Stimulated activated CD8-positive, alpha-beta memory T cell treated with anti-CD3 and anti-CD28 coated beads, Interleukin-7, amount 100 ng/mL, for 48 hours (primary cell): ENCODE data around the gene PPP1R11.
"Not testable (repeated sequence)": the region's sequence is repeated elsewhere in the genome, so short reads cannot be mapped to it uniquely, and the experiment has no call there.

Experiments
- DNase-seq, 2 donors: peaks; one replicate each; pipeline ENCODE4 v3.0.0-alpha.2; 2020; ENCODE audit warnings: low read depth in 1 of 2; ENCODE audit errors: extremely low read depth in 1 of 2

PPP1R11 gene

GRCh38 chr6:30066577-30067459, at the start of gene PPP1R11:
TSS of gene PPP1R11 (plus strand) at chr6:30067198. CDS start at chr6:30067411, 213 bp downstream.
- peak; percentile 96 to 99 for DNase-seq

GRCh38 chr6:30019819-30020218, 47.2 kb upstream of the PPP1R11 start:
- DNase-seq: no peak

GRCh38 chr6:30020626-30021025, 46.4 kb upstream of the PPP1R11 start:
- DNase-seq: no peak

- no peak for DNase-seq
Observed at GRCh38 chr6:30022189-30022588, 44.8 kb upstream of the PPP1R11 start.

GRCh38 chr6:30022712-30023111, 44.3 kb upstream of the PPP1R11 start:
- DNase-seq: not testable (repeated sequence)

- no peak for DNase-seq
Observed at GRCh38 chr6:30025186-30025585, 41.8 kb upstream of the PPP1R11 start.

- DNase-seq: no peak
Observed at GRCh38 chr6:30029588-30029987, 37.4 kb upstream of the PPP1R11 start.

- no peak for DNase-seq
Observed at GRCh38 chr6:30031381-30031780, 35.6 kb upstream of the PPP1R11 start.

- not testable (repeated sequence) for DNase-seq
Observed at GRCh38 chr6:30033440-30033839, 33.6 kb upstream of the PPP1R11 start.

GRCh38 chr6:30035784-30036183, 31.2 kb upstream of the PPP1R11 start:
- no peak for DNase-seq

GRCh38 chr6:30037182-30037788, 29.7 kb upstream of the PPP1R11 start:
- DNase-seq: no peak

GRCh38 chr6:30041221-30041620, 25.8 kb upstream of the PPP1R11 start:
- no peak for DNase-seq

- DNase-seq: no peak
Observed at GRCh38 chr6:30041821-30042220, 25.2 kb upstream of the PPP1R11 start.

- DNase-seq: no peak
Observed at GRCh38 chr6:30042476-30042875, 24.5 kb upstream of the PPP1R11 start.

GRCh38 chr6:30042914-30043313, 24.1 kb upstream of the PPP1R11 start:
- no peak for DNase-seq

- DNase-seq: no peak
Observed at GRCh38 chr6:30043744-30044143, 23.3 kb upstream of the PPP1R11 start.

GRCh38 chr6:30044630-30045029, 22.4 kb upstream of the PPP1R11 start:
- no peak for DNase-seq

GRCh38 chr6:30047220-30047619, 19.8 kb upstream of the PPP1R11 start:
- DNase-seq: no peak

- DNase-seq: no peak
Observed at GRCh38 chr6:30053682-30054081, 13.3 kb upstream of the PPP1R11 start.

GRCh38 chr6:30055513-30055912, 11.5 kb upstream of the PPP1R11 start:
- DNase-seq: no peak

GRCh38 chr6:30060606-30061091, 6.3 kb upstream of the PPP1R11 start:
- DNase-seq: peak in 1 of 2 donors; percentile 10
